Measurements from ENCODE around the gene GCC2.

The GCC2 gene

DNA sequence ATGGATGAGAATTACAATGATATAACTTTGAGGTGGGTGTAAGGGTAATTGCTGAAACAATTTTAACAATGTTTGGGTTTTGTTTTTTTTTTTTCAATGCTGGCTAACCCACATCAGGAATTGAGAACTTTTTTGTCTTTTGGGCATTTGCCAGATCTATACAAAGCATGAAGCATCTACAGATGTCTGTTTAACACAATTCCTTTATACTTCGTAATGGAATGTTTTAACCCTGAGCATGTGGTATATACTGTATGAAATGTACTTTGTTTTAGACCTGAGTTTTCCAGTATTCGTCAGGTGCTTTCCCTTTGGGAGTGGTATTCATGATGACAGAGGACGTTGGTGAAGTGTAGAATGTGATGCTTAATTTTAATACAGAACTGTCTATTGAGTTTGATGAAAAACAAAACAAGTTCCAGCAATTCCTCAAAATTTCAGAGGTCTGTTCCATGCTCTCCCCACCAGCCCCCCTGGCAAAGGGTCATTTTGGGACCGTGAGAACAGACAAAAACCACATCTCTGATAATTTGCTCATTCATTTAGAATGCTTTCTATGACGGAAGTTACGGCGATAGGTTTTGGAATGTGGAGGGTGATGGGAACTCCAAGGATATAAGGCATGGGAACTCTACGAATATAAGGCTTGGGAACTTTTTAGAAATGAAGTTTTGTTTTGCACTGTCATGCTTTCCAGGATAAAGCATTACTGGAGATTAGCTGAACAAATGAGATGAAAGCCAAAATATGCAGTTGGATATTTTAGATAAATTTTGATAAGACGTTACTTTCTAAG is 99.4 kb downstream of the GCC2 start:
- WGBS (ENCODE audit: extremely low coverage, insufficient coverage, insufficient read length) = no CpG with 5 or more reads among the region's 9 CpGs
- no peak overlapping the region for H3K27ac ChIP-seq (ENCODE audit: low read depth, low read length)
- H2BK120ac ChIP-seq (ENCODE audit: insufficient read depth, low read length, poor library complexity) = no peak overlapping the region
- H3K79me1 ChIP-seq (ENCODE audit: low read length) = no peaks in the 10 kb centered on the region
- H2BK5ac ChIP-seq (ENCODE audit: low read depth, low read length, poor library complexity) = no peak overlapping the region
- no peak overlapping the region for H2AK5ac ChIP-seq (ENCODE audit: low read length)
- H3K4me2 ChIP-seq (ENCODE audit: low read length) = no peak overlapping the region
- H3K27me3 ChIP-seq (ENCODE audit: insufficient read depth, low read length) = no peaks in the 10 kb centered on the region
- no peaks in the 10 kb centered on the region for H3K9me3 ChIP-seq (ENCODE audit: insufficient read depth, low read depth, low read length)
- no peak overlapping the region for H3K4ac ChIP-seq (ENCODE audit: low read depth, low read length)
- H3K4me3 ChIP-seq (ENCODE audit: low read depth, low read length) = no peak overlapping the region
- peak in 1 of 2 donors; percentile 54 for DNase-seq
- H4K91ac ChIP-seq (ENCODE audit: low read depth, low read length) = no peak overlapping the region
- H3K23ac ChIP-seq (ENCODE audit: low read length) = no peak overlapping the region
- no peak overlapping the region for H2BK12ac ChIP-seq (ENCODE audit: low read length)
- no peak overlapping the region for H4K12ac ChIP-seq (ENCODE audit: low read depth, low read length)
- no peaks in the 10 kb centered on the region for H3K36me3 ChIP-seq (ENCODE audit: control insufficient read depth in 1 of 2, insufficient read depth in 2 of 2, low read length in 2 of 2)
- no peak overlapping the region for H3K9ac ChIP-seq (ENCODE audit: low read length)
- no peak overlapping the region for H3K14ac ChIP-seq (ENCODE audit: low read length)
- H3K4me1 ChIP-seq (ENCODE audit: control insufficient read depth in 1 of 2, insufficient read depth in 2 of 2, low read length in 2 of 2) = peaks cover 3% of the 10 kb centered on the region in 2 experiments
- no peak overlapping the region for H3K18ac ChIP-seq (ENCODE audit: low read length)
- peaks cover 3% of the 10 kb centered on the region for H3K79me2 ChIP-seq (ENCODE audit: control insufficient read depth, insufficient read depth, low read length, poor library complexity)
- no peak overlapping the region for H2AFZ ChIP-seq (ENCODE audit: insufficient read depth, low read length, poor library complexity)
- H4K8ac ChIP-seq (ENCODE audit: low read depth, low read length) = no peak overlapping the region

DNA sequence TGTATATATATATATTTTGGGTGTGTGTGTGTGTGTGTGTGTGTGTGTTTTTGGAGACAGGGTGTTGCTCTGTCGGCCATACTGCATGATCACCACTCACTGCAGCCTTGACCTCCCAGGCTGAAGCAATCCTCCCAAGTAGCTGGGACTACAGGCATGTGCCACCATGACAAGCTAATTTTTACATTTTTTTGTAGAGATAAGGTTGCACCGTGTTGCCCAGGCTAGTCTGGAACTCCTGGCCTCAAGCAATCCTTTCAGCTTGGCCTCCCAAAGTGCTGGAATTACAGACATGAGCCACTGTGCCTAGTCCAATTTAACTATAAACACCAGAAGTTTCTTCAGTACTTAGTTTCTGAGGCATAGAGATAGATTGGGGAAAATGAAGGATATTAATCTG is 103.6 kb downstream of the GCC2 start:
- Histone ChIP-seq H2AK5ac (ENCODE audit: low read length) (no peak overlapping the region), H3K27ac (ENCODE audit: low read depth, low read length) (no peak overlapping the region), H2BK12ac (ENCODE audit: low read length) (no peak overlapping the region), H3K36me3 (ENCODE audit: control insufficient read depth in 1 of 2, insufficient read depth in 2 of 2, low read length in 2 of 2) (no peaks in the 10 kb centered on the region), H4K8ac (ENCODE audit: low read depth, low read length) (no peak overlapping the region), H3K79me1 (ENCODE audit: low read length) (peaks cover 7% of the 10 kb centered on the region), H3K9ac (ENCODE audit: low read length) (no peak overlapping the region), H3K4me2 (ENCODE audit: low read length) (no peak overlapping the region), H3K14ac (ENCODE audit: low read length) (no peak overlapping the region), H3K23ac (ENCODE audit: low read length) (no peak overlapping the region), H4K91ac (ENCODE audit: low read depth, low read length) (no peak overlapping the region), H2BK120ac (ENCODE audit: insufficient read depth, low read length, poor library complexity) (no peak overlapping the region), H3K9me3 (ENCODE audit: insufficient read depth, low read depth, low read length) (no peaks in the 10 kb centered on the region), H3K4ac (ENCODE audit: low read depth, low read length) (no peak overlapping the region), H2AFZ (ENCODE audit: insufficient read depth, low read length, poor library complexity) (no peak overlapping the region), H4K12ac (ENCODE audit: low read depth, low read length) (no peak overlapping the region), H3K18ac (ENCODE audit: low read length) (no peak overlapping the region), H3K79me2 (ENCODE audit: control insufficient read depth, insufficient read depth, low read length, poor library complexity) (peaks cover 1% of the 10 kb centered on the region), H3K27me3 (ENCODE audit: insufficient read depth, low read length) (no peaks in the 10 kb centered on the region), H3K4me3 (ENCODE audit: low read depth, low read length) (no peak overlapping the region), H2BK5ac (ENCODE audit: low read depth, low read length, poor library complexity) (no peak overlapping the region), H3K4me1 (ENCODE audit: control insufficient read depth in 1 of 2, insufficient read depth in 2 of 2, low read length in 2 of 2) (peaks cover 12 to 18% of the 10 kb centered on the region in 2 experiments)
- DNase-seq = peak; percentile 91 to 92
- WGBS (ENCODE audit: extremely low coverage, insufficient coverage, insufficient read length) = no CpG with 5 or more reads among the region's 2 CpGs

DNA sequence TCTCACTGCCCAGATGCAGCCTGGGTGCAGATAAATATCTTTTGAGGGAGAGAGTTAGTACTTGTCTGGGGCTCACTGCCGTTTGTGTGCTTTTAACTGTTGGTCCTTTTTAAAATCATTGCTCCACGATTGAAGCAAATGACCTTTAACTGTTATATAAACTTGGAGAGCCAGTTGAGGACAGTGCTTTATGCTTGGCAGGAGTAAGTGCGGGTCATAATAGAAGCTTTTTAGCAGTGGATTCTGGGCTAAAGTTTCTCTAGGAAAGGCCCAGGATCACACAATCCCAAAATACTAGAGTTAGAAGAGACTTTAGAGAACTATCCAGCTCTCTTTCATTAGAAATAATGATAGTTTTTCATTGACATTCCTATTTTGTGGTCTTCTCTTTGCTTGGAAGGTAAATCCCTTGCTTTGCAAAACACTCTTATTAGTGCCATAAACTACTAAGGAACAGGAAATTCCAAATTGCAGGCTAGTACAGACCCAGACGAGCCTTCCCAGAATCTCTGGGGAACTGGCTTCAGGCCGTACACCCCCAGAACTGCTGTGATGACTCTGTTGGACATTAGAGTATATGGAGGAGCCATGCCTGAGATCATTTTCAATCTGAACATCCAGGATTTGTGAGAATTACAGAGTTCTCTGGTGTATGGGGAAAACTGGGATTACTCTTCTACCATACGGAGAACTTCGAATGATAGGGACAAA is 104.4 kb downstream of the GCC2 start:
- no CpG with 5 or more reads among the region's 7 CpGs for WGBS (ENCODE audit: extremely low coverage, insufficient coverage, insufficient read length)

DNA sequence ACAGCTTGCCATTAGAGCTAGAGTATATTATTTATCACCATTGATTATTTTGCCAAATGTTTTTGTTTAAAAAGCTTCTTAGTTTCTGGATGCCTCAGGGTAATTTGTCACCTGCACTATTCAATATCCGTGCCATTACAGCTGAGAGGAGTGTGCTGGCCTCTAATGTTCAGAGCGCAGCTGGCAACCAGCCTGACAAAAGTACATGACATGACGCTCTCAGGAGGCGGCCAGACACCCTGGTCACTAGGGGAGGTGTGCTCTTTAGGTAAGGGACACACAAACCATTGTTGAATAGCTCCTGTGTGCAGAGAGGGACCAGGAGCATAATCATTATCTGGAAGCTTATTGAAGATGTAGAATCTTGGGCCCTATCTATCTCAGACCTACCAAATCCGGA is 105.5 kb downstream of the GCC2 start:
- H2BK5ac ChIP-seq (ENCODE audit: low read depth, low read length, poor library complexity) = no peak overlapping the region
- H2BK12ac ChIP-seq (ENCODE audit: low read length) = no peak overlapping the region
- H3K18ac ChIP-seq (ENCODE audit: low read length) = no peak overlapping the region
- H3K27ac ChIP-seq (ENCODE audit: low read depth, low read length) = no peak overlapping the region
- no peak overlapping the region for H2AFZ ChIP-seq (ENCODE audit: insufficient read depth, low read length, poor library complexity)
- no peak overlapping the region for H2BK120ac ChIP-seq (ENCODE audit: insufficient read depth, low read length, poor library complexity)
- no peaks in the 10 kb centered on the region for H3K9me3 ChIP-seq (ENCODE audit: insufficient read depth, low read depth, low read length)
- no peaks in the 10 kb centered on the region for H3K27me3 ChIP-seq (ENCODE audit: insufficient read depth, low read length)
- H3K23ac ChIP-seq (ENCODE audit: low read length) = no peak overlapping the region
- WGBS (ENCODE audit: extremely low coverage, insufficient coverage, insufficient read length) = no CpG with 5 or more reads among the region's 5 CpGs
- H4K8ac ChIP-seq (ENCODE audit: low read depth, low read length) = no peak overlapping the region
- H4K91ac ChIP-seq (ENCODE audit: low read depth, low read length) = no peak overlapping the region
- peaks cover 1% of the 10 kb centered on the region for H3K79me2 ChIP-seq (ENCODE audit: control insufficient read depth, insufficient read depth, low read length, poor library complexity)
- no peak overlapping the region for H3K4ac ChIP-seq (ENCODE audit: low read depth, low read length)
- H3K4me3 ChIP-seq (ENCODE audit: low read depth, low read length) = no peak overlapping the region
- no peak overlapping the region for H2AK5ac ChIP-seq (ENCODE audit: low read length)
- no peak overlapping the region for H4K12ac ChIP-seq (ENCODE audit: low read depth, low read length)
- DNase-seq = no peak
- H3K9ac ChIP-seq (ENCODE audit: low read length) = no peak overlapping the region
- H3K4me1 ChIP-seq (ENCODE audit: control insufficient read depth in 1 of 2, insufficient read depth in 2 of 2, low read length in 2 of 2) = peaks cover 12 to 18% of the 10 kb centered on the region in 2 experiments
- H3K14ac ChIP-seq (ENCODE audit: low read length) = no peak overlapping the region
- no peaks in the 10 kb centered on the region for H3K36me3 ChIP-seq (ENCODE audit: control insufficient read depth in 1 of 2, insufficient read depth in 2 of 2, low read length in 2 of 2)
- peaks cover 7% of the 10 kb centered on the region for H3K79me1 ChIP-seq (ENCODE audit: low read length)
- no peak overlapping the region for H3K4me2 ChIP-seq (ENCODE audit: low read length)

More for the DNA sequence above, 104.4 kb downstream of the GCC2 start:
- H2AK5ac ChIP-seq (ENCODE audit: low read length) = no peak overlapping the region
- no peak overlapping the region for H3K9ac ChIP-seq (ENCODE audit: low read length)
- H4K8ac ChIP-seq (ENCODE audit: low read depth, low read length) = no peak overlapping the region
- no peak for DNase-seq
- peaks cover 1% of the 10 kb centered on the region for H3K79me2 ChIP-seq (ENCODE audit: control insufficient read depth, insufficient read depth, low read length, poor library complexity)
- H3K4ac ChIP-seq (ENCODE audit: low read depth, low read length) = no peak overlapping the region
- H2BK12ac ChIP-seq (ENCODE audit: low read length) = no peak overlapping the region
- no peak overlapping the region for H3K14ac ChIP-seq (ENCODE audit: low read length)
- H3K36me3 ChIP-seq (ENCODE audit: control insufficient read depth in 1 of 2, insufficient read depth in 2 of 2, low read length in 2 of 2) = no peaks in the 10 kb centered on the region
- no peak overlapping the region for H2AFZ ChIP-seq (ENCODE audit: insufficient read depth, low read length, poor library complexity)
- no peak overlapping the region for H2BK120ac ChIP-seq (ENCODE audit: insufficient read depth, low read length, poor library complexity)
- H3K27me3 ChIP-seq (ENCODE audit: insufficient read depth, low read length) = no peaks in the 10 kb centered on the region
- no peak overlapping the region for H3K4me2 ChIP-seq (ENCODE audit: low read length)
- H3K27ac ChIP-seq (ENCODE audit: low read depth, low read length) = no peak overlapping the region
- no peak overlapping the region for H3K18ac ChIP-seq (ENCODE audit: low read length)
- H3K79me1 ChIP-seq (ENCODE audit: low read length) = peaks cover 7% of the 10 kb centered on the region
- no peaks in the 10 kb centered on the region for H3K9me3 ChIP-seq (ENCODE audit: insufficient read depth, low read depth, low read length)
- no peak overlapping the region for H4K12ac ChIP-seq (ENCODE audit: low read depth, low read length)
- H4K91ac ChIP-seq (ENCODE audit: low read depth, low read length) = no peak overlapping the region
- H3K4me3 ChIP-seq (ENCODE audit: low read depth, low read length) = no peak overlapping the region
- no peak overlapping the region for H3K23ac ChIP-seq (ENCODE audit: low read length)
- peaks cover 12 to 18% of the 10 kb centered on the region in 2 experiments for H3K4me1 ChIP-seq (ENCODE audit: control insufficient read depth in 1 of 2, insufficient read depth in 2 of 2, low read length in 2 of 2)
- H2BK5ac ChIP-seq (ENCODE audit: low read depth, low read length, poor library complexity) = no peak overlapping the region

All from trophoblast cell (in vitro differentiated cells and primary cell).